DOHH2 (cell line): ENCODE results near the gene DMD.

Experiments used
- CTCF ChIP-seq: fragments of 200-600 bp; sonication (generic); IDR thresholded peaks from one replicate; pipeline ENCODE4 v1.5.1; 2014; ENCODE audit warnings: antibody characterized with exemption, mild to moderate bottlenecking, low read depth, low read length; ENCODE audit not compliant: poor library complexity, severe bottlenecking
- EZH2phosphoT487 ChIP-seq: fragments of 200-600 bp; sonication (generic); IDR thresholded peaks from 2 replicates; pipeline ENCODE4 v1.6.1; 2017; ENCODE audit warnings: borderline replicate concordance, mild to moderate bottlenecking, antibody characterized with exemption, low read length, moderate library complexity, mixed read lengths

GRCh38 chrX:33082371-33082770 lies 129.0 kb downstream of the DMD start:
- no peak for TF ChIP-seq CTCF
- TF ChIP-seq EZH2phosphoT487 = no peak
